ELF-1 (cell line): ENCODE data around the gene ZSCAN5C.
"Not testable (repeated sequence)": the region's sequence is repeated elsewhere in the genome, so short reads cannot be mapped to it uniquely, and the experiment has no call there.

Experiments
- DNase-seq: peaks from one replicate; pipeline ENCODE4 v3.0.0-alpha.2; 2016; ENCODE audit warnings: low read depth, low spot score

ZSCAN5C gene, protein sequence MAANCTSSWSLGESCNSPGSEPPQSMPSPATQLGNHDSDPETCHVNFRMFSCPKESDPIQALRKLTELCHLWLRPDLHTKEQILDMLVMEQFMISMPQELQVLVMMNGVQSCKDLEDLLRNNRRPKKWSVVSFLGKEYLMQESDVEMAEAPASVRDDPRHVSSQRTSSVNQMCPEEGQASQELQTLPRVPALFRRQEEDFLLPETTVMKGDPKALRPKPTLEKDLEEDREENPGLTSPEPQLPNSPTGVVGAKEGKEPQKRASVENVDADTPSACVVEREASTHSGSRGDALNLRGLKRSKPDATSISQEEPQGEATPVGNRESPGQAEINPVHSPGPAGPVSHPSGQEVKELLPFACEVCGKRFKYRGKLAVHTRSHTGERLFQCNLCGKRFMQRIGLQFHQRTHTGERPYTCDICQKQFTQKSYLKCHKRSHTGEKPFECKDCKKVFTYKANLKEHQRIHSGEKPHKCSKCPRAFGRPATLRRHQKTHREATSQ

DNA sequence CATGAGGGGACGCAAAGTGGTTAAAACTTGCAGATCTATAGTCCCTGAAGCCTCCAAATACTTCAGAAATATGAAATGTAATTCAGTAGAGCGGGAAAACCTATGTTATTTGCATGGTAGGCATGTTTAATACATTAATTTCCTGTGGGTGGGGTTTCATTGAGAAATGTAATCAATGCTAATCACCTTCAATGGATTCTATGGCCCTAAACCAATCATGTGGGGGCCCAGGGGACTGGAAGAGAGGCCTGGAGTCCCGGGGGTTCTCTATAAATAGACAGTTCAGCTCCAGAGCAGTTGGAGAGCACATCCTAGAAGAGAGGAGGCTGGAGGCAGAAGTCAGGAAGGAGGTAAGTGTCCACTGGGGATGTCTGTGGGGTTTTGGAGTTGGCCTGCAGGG is at the start of gene ZSCAN5C:
Gene ZSCAN5C (plus strand): TSS at position 301 of the 400 bp plus-strand sequence. CDS start 3,641 bp downstream, outside the sequence.
- no peak for DNase-seq

DNA sequence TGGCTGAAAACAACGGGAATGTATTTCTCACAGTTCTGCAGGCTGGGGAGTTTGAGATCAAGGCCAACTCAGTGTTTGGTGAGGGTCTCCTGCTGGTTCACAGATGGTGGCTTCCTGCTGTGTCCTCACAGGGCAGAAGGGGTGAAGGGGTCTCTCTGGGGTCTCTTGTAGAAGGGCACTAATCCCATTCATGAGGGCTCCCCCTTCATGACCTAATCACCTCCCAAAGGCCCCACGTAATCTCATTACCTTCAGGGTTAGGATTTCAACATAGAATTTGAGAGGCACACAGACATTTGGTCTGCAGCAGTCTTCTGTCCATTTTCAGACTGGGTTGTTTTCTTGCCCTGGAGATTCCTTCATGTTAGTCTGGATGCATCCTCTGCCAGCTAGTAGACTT is 49.4 kb upstream of the ZSCAN5C start:
- DNase-seq: no peak

DNA sequence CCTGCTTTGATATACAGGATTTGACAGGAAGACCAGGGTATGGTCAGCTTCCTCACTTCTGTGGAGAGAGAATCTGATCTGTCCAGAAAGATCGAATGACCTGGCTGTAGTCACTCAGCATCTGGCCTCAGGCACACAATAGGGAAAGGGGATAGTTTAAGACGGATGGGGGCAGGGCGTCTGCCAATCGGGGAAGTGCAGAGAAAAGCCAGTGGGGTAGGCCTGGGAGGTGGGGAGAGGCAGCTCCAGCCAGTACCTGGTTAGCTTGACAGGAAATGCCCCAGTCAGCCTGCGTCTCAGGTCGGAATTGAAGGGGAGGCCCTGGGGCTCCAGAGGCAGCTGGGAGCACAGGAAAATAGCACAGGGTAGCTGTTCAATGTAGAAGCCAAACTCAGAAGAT is 48.6 kb upstream of the ZSCAN5C start:
- peak; percentile 96 for DNase-seq

DNA sequence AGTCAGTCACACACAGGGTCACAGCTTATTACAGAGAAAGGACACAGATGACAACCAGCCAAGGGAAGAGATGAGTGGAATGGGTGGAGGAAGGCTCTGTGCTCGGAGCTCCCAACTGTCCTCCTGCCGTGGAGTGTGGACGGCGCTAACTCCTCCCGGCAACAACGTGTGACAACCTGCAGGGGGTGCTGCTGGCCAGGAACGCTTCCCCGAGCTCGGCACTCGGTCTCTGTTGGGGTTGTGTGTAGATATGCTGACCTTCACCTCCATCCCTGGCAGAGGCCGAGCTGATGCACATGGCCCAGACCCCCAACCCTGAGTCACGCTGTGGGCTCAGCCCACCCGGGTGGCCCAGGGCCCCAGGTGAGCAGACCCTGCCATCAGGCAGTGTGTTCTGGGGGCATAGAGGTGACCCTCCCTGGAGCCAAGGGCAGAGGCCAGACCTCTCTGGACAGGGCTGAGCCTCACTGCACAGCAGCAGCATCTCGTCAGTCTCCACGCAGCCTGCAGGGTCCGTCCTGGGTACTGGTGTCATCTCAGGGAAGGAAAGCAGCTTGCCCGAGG is 46.9 kb upstream of the ZSCAN5C start:
- DNase-seq: peak; percentile 50

DNA sequence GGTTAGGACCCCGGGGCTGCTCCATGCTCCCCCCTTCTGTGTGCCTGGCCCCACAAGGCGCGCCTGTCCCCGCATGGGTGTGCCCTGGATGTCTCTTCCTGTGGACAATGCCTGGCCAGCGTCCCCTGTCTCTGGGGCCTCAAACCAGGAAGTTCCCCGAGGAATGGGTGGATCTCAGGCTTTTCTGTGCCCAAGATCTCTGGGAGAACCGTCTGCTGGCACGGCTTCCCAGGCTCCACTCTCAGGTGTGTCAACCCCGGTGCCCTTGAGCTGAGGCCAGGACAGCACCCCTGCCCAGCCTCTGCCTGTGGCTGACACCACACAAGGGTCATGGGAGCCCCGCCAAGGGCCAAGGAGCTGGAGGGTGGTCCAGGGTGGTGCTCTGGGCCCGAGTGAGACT is 45.3 kb upstream of the ZSCAN5C start:
- no peak for DNase-seq

DNA sequence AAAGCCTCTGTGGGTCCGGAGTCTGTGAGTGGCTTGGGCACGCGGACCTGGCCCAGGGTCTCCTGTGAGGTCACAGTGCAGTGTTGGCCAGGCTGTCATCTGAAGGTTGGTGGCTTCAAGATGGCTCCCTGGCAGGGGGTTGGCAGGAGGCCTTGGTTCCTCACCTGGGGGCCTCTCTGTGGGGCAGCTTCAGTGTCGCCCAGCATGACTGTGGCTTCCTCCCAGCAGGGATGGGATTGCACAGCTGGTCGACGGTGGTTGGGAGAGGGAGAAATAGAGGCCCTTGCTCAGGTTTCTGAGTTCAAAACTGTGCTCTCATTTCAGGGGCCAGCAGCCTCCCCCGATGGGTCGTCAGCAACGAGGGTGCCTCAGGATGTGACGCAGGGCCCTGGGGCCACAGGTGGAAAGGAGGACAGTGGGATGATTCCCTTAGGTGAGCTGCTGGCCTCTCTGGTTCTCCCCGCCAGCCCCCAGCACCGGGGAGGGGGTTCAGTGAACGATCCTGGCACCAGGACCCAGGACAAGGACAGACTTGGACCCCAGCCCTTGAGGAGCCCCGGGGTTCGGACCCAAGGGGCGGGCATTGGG is 43.8 kb upstream of the ZSCAN5C start:
- no peak for DNase-seq

DNA sequence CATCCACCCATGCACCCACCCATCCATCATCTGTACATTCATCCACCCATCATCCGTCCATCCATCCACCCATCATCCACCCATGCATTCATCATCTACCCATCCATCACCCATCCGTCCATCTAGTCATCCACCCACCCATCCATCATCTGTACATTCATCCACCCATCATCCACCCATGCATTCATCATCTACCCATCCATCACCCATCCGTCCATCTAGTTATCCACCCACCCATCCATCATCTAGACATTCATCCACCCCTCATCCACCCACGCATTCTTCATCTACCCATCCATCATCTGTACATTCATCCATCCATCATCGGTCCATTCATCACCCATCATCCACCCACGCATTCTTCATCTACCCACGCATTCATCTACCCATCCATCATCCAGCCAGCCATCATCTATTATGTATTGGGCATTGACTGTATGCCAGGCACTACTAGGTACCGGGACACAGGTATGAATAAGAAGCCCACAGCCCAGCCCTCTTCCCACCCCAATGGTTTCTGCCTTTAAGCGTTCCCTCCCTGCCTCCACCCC is 43.0 kb upstream of the ZSCAN5C start:
- DNase-seq: peak; percentile 29

DNA sequence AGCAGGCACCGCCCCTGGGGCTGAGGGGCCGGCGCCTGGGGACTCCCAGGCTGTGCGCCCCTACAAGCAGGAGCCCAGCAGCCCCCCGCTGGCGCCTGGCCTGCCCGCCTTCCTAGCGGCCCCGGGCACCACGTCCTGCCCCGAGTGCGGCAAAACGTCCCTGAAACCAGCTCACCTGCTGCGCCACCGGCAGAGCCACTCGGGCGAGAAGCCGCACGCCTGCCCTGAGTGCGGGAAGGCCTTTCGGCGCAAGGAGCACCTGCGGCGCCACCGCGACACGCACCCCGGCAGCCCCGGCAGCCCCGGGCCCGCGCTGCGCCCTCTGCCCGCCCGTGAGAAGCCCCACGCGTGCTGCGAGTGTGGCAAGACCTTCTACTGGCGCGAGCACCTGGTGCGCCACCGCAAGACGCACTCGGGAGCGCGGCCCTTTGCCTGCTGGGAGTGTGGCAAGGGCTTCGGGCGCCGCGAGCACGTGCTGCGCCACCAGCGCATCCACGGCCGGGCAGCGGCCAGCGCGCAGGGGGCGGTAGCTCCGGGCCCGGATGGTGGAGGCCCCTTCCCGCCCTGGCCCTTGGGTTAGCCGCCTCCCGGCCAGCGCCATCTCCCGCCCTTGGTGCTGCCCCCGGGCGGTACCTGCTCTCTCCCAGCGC is 42.3 kb upstream of the ZSCAN5C start:
- DNase-seq: no peak

DNA sequence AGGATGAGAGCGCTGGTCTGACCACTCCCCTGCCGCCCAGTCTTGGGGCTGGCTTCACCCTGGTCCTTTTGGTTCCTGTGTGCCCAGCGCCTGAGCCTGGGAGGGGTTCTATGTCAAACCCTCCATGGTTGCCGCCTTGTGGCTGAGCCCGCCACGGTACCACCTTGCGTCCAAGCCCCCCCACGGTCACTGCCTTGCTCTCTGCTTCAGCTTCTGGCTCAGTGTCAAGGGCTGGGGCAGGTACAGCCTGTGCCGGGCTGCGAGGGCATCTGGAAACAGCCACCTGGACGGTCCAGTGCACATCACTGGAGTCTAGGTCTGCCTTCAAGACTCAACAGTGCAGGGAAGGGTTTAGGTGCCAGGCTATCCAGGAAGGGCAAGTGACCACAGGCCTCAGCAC is 40.5 kb upstream of the ZSCAN5C start:
- no peak for DNase-seq

DNA sequence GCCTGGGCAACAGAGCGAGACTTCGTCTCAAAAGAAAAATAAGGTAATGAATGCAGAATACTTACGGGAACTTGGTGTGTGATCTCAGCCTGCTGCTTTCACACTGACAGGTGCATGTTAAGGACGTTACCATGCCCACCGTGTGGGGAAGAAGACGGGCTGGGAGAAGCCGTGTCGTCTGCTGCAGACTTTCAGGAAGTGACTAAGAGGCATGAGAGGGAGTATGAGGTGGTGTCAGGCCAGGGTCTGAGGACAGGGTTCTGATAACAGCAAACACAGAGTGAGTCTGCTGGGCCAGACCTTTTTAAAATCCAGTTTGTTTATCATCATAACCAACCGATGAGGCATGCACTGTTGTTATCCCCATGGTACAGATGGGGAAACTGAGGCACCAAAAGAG is 39.8 kb upstream of the ZSCAN5C start:
- no peak for DNase-seq

DNA sequence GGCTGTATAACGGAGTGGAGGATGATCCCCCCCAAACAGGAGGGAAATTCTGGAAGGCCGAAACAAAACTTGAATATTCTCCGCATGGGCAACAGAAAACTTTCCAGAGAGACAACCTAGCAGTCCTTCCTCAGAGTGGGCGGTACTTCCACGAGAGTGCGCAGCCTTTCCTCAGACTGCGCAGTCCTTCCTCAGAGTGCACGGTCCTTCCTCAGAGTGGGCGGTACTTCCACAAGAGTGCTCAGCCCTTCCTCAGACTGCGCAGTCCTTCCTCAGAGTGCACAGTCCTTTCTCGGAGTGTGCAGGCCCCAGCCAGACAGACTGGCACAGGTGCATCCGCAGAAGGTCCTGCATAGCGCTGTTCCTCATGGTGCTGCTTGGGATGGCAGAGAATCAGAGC is 39.0 kb upstream of the ZSCAN5C start:
- DNase-seq: no peak

DNA sequence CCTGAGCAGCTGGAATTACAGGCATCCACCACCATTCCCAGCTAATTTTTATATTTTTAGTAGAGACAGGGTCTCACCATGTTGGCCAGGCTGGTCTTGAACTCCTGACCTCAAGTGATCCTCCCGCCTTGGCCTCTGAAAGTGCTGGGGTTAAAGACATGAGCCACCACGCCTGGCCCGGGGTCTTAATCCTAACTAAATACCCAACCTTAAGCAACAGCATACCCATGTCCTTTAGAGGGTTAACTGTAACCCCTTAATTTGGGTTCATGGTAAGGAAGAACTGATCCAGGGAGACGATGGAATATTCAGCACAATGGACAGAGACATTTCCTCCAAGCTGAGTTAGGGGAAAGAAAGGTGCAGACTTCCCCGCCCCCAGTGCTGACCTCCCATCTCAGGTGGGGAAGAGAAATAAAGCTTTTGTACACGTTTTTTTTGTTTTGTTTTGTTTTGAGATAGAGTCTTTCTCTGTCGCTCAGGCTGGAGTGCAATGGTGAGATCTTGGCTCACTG is 35.0 kb upstream of the ZSCAN5C start:
- DNase-seq: no peak

DNA sequence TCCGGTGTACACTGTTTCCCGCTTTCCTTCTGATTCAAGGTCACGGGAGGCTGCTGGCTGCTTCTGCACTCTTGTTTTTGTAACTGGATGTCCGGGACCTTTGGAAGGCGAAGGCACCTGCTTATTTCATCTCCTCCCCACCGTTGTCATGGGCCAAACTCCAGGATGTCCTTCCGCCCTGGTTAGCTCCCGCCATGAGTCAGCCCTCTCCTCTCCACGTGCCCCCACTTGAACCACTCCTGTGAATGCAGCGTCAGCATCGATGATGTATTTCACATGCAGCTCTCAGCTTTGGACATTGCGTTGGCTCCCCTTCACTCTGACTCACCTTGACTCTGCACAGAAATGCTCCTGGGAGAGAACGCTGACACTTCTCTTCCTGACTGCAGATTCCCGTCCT is 31.8 kb upstream of the ZSCAN5C start:
- no peak for DNase-seq

DNA sequence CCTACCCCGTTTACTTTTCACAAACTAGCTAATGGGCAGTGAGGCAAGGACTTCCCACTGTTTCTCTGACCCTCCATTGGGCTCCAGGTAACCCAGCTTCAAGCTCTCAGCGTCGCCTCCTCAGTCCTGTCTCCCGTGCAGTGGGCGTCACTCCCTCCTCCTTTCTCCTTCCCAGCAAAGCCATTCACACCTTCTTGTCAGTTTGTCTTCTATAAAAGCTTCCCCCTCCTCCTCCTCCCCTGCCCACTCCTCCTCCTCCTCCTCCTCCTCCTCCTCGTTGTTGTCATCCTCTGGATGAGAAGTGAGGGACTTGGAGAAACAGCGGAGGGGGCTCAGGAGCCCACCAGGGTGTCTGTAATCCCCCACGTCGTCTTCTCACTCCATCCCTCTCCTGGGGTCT is 28.0 kb upstream of the ZSCAN5C start:
- no peak for DNase-seq

DNA sequence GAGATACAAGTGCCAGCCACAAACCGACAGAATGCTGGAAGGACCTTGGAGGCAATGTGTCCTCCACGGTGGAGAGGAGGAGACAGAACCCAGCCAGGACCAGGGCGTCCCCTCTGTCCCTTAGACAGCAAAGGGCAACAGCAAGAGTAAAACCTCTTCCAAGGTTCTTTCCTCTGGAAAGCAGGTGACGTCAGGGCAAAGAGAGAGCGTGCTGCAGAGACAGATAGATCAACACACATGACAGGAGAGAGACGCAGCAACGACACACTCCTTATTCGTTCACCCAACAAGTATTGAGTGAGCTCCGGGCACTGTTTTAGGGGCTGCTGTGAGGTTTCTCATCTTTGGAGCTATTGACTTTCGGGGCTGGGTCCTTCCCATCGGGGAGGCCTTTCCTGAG is 27.5 kb upstream of the ZSCAN5C start:
- DNase-seq: no peak

DNA sequence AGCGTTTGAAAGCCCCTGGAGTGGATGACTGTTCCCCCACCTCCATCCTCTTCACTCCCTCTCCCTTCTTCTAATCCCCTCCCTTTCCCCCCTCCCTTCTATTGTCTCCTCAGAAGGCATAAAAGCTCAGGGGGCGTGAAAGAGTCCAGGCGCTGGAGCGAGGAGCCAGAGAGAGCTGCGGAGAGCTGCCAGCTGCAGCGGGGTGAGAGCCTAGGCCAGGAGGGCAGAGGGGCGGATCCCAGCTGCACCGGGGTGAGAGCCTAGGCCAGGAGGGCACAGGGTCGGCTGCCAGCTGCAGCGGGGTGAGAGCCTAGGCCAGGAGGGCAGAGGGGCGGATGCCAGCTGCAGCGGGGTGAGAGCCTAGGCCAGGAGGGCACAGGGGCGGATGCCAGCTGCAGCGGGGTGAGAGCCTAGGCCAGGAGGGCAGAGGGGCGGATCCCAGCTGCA is 26.2 kb upstream of the ZSCAN5C start, which contains the start of gene GALP:
Gene GALP (plus strand): TSS at position 148 of the 447 bp plus-strand sequence. CDS start 1,101 bp downstream, outside the sequence.
- DNase-seq: not testable (repeated sequence)

DNA sequence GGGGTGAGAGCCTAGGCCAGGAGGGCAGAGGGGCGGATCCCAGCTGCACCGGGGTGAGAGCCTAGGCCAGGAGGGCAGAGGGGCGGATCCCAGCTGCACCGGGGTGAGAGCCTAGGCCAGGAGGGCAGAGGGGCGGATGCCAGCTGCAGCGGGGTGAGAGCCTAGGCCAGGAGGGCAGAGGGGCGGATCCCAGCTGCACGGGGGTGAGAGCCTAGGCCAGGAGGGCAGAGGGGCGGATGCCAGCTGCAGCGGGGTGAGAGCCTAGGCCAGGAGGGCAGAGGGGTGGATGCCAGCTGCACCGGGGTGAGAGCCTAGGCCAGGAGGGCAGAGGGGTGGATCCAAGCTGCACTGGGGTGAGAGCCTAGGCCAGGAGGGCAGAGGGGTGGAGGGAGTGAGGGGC is 25.8 kb upstream of the ZSCAN5C start:
- not testable (repeated sequence) for DNase-seq

DNA sequence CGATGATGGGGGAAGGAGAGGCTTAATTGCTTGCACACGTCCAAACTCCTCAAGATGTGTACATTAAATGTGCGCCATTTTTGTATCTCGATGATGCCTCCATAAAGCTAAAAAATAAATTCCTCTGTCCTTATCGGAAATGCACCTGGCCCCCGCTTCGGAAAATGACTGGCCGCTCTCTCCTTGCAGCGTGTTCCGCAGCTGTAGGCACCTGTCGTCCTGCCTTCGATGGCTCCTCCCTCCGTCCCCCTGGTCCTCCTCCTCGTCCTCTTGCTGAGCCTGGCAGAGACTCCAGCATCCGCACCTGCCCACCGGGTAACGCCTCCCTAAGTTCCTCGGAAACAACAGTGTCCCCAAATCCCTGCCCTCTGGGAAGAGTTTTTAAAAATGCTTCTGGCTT is 25.2 kb upstream of the ZSCAN5C start:
- no peak for DNase-seq

DNA sequence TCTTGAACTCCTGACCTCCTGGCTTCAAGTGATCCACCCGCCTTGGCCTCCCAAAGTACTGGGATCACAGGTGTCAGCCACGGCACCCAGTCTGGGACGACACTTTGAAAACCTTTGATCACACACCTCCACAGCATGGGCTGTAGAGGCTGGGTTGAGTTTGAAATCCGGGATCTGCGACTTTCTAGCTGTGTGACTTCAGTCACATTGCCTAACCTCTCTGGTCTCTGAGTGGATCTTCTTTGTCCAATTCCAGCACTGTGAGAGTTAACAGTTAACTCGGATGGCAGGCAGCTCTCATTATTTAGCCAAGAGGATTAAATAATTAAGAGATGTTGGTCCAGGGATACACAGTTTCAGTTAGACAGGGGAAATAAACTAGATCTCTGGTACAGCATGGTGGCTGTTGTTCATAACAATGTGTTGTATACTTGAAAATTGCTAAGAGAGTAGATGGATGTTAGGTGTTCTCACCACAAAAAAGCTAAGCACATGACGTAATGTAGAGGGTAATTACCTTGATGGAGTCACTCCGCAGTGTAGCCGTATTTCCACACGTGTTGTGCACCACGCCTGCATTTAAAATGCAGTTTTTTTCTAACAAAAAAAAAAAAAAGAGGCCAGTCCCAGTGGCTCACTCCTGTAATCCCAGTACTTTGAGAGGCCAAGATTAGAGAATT is 24.4 kb upstream of the ZSCAN5C start:
- DNase-seq: no peak

DNA sequence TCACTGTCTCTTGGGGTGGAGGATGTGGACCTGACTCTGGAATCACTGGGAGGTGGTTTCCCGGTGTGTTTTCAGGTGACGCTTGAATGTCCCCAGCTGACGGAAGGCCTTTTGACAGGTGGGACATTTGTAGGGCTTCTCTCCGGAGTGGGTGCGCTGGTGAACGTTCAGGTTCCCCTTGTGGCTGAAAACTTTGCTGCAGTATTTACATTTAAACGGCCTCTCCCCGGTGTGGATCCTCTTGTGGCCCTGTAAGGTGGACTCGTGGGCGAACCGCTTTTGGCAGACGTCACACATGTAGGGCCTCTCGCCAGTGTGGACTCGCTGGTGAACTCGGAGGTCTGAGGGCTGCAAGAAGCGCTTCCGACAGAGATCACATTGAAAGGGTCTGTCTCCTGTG is 12.3 kb upstream of the ZSCAN5C start:
- DNase-seq: no peak

DNA sequence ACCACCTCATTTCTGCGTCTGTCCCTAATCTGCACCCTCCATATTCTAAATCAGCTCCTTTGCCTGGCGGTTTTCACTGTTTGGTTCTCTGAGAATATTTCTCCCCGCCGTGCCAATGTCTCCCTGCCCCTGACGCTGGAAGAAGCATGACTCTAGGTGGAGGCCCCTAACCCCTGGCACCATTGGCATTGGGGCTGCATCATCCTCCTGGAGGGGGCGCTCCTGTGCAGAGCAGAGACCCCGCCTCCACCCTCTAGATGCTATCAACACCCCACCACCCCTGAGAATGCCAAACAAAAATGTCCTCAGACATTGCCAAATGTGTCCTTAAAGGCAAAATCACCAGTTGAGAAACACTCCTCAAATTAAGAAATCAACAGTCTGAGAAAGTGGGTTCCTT is 11.0 kb upstream of the ZSCAN5C start:
- no peak for DNase-seq
